Stimulated activated naive CD8-positive, alpha-beta T cell treated with anti-CD3 and anti-CD28 coated beads, Interleukin-15, Interleukin-2, amounts not matched to agents 100 ng/mL and 50 ng/mL, for 24 hours (primary cell): ENCODE results near the gene MATN3.

ENCODE experiments used
- H3K27ac Mint-ChIP-seq: one replicate; pipeline ENCODE4 v1.8.0; 2021; ENCODE audit warnings: mild to moderate bottlenecking, mixed read lengths
- H3K27me3 Mint-ChIP-seq: one replicate; pipeline ENCODE4 v1.8.0; 2021; ENCODE audit warnings: mixed read lengths
- H3K36me3 Mint-ChIP-seq: one replicate; pipeline ENCODE4 v1.8.0; 2021; ENCODE audit warnings: low read depth, mixed read lengths
- H3K4me1 Mint-ChIP-seq: one replicate; pipeline ENCODE4 v1.8.0; 2021; ENCODE audit warnings: low read depth, mixed read lengths
- H3K4me3 Mint-ChIP-seq: one replicate; pipeline ENCODE4 v1.8.0; 2021; ENCODE audit warnings: mild to moderate bottlenecking, mixed read lengths
- H3K9me3 Mint-ChIP-seq: one replicate; pipeline ENCODE4 v1.8.0; 2021; ENCODE audit warnings: mixed read lengths

MATN3 gene, protein sequence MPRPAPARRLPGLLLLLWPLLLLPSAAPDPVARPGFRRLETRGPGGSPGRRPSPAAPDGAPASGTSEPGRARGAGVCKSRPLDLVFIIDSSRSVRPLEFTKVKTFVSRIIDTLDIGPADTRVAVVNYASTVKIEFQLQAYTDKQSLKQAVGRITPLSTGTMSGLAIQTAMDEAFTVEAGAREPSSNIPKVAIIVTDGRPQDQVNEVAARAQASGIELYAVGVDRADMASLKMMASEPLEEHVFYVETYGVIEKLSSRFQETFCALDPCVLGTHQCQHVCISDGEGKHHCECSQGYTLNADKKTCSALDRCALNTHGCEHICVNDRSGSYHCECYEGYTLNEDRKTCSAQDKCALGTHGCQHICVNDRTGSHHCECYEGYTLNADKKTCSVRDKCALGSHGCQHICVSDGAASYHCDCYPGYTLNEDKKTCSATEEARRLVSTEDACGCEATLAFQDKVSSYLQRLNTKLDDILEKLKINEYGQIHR

DNA sequence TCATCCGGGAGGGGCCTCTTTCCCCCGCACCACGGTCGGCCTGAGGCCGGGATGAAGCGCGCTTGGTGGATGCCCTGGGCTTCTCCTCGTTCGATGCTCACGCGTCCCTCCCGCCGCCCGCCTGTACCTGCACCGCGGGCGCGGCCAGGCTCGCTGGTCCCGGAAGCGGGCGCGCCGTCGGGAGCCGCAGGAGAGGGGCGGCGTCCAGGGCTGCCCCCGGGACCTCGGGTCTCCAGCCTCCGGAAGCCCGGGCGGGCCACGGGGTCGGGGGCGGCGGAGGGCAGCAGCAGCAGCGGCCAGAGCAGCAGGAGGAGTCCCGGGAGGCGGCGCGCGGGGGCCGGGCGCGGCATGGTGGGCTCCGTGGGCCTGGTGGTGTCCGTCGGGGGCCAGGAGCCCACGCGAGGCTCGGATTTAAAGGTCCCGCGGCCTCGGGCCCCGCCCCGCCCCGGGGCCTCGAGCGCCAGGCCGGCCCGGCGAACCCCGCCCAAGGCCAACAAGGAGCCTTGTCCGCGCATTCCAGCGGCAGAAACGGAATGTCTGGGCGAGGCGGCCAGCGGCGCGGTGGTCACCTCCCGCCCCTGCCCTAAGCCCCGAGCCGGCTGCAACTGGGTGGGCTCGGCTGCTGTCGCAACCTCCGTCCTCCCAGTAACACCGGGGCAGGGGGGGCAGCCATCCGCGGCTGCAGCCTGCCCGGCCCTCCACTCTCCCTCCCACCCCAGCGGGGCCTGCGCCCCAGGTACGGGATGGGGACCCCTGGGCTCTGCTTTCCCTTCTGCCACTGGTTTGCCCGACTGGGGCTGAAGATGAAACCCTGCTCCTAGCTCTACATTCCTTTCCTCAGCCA lies at the start of gene MATN3:
Gene MATN3 (minus strand): TSS at position 387 of the 844 bp plus-strand sequence. CDS start 37 bp downstream, at position 350.
- Mint-ChIP-seq H3K9me3 (no peaks in the 10 kb centered on the region), H3K4me3 (peak within 1 kb of the TSS; percentile 69), H3K27me3 (peaks cover 42% of the 10 kb centered on the region), H3K27ac (no peak within 1 kb of the TSS), H3K36me3 (no peaks in the 10 kb centered on the region), H3K4me1 (peaks cover 9% of the 10 kb centered on the region)

DNA sequence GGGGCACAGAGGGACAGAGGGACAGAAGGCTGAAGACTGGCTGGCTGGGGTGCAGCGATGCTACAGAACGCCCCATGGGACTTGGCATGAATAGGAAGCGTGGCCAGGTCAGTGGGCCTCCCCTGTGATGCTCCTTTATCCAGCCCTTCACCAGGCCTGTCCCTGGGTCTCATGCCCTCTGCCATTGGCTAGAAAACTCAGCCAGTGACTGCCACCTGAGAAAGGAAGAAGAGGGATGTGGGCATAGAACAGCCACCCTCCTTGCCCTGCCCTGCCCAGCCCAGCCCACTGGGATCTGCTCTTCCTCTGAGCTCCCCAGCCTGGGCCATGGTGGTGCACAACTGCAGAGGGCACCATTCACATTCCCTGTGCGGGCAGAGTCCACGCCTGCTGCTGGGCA lies 49.5 kb upstream of the MATN3 start:
- peaks cover 20% of the 10 kb centered on the region for H3K27me3 Mint-ChIP-seq
- no peak overlapping the region for H3K27ac Mint-ChIP-seq
- no peak overlapping the region for H3K4me3 Mint-ChIP-seq
- no peaks in the 10 kb centered on the region for H3K9me3 Mint-ChIP-seq
- H3K36me3 Mint-ChIP-seq: no peaks in the 10 kb centered on the region
- H3K4me1 Mint-ChIP-seq: no peaks in the 10 kb centered on the region

DNA sequence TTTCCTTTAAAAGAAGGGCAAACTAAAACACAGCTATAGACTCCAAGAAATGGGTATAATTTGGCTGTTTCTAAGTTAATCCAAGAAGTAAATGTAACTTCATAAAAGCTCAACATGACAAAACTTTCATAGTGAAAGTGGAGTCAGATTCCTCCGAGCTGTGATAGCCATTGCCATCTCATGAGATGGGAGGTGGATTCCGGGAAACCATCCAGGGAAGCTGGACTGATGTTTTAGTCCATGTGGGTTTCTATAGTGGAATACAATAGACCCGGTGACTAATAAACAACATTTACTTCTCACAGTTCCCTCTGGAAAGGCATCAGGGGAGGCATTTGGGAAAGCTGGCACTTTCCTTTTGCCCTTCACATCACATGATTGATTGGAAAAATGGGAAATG lies 49.0 kb upstream of the MATN3 start:
- Mint-ChIP-seq H3K27me3 (peaks cover 24% of the 10 kb centered on the region), H3K9me3 (no peaks in the 10 kb centered on the region), H3K27ac (no peak overlapping the region), H3K36me3 (no peaks in the 10 kb centered on the region), H3K4me3 (no peak overlapping the region), H3K4me1 (no peaks in the 10 kb centered on the region)

DNA sequence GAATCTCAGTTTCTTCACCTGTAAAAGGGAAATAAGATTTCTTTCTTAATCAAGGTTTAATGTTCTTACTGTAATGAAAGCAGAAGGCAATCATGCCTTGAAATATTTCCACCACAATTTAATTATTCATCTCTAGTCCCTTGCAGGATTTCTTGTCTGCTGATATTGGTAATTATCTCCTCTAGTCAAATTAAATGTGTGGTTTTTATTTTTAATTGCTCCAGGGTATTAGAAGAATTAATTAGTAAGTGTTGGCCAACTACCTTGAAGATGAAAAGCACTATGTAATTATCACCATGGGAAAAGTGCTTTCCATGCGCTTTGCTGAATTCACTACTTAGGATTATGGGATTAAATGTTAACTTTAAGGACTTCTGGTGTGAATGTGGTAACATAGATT lies 47.6 kb upstream of the MATN3 start:
- Mint-ChIP-seq H3K27ac (no peak overlapping the region), H3K4me1 (no peaks in the 10 kb centered on the region), H3K36me3 (no peaks in the 10 kb centered on the region), H3K9me3 (no peaks in the 10 kb centered on the region), H3K27me3 (peaks cover 37% of the 10 kb centered on the region), H3K4me3 (no peak overlapping the region)

- H3K27ac Mint-ChIP-seq: no peak overlapping the region
- no peaks in the 10 kb centered on the region for H3K36me3 Mint-ChIP-seq
- no peaks in the 10 kb centered on the region for H3K4me1 Mint-ChIP-seq
Observed at GRCh38 chr2:20057268-20057667, 44.8 kb upstream of the MATN3 start.

GRCh38 chr2:20054931-20055330 lies 42.5 kb upstream of the MATN3 start:
- H3K4me1 Mint-ChIP-seq: peaks cover 5% of the 10 kb centered on the region
- peaks cover 32% of the 10 kb centered on the region for H3K27me3 Mint-ChIP-seq
- no peaks in the 10 kb centered on the region for H3K9me3 Mint-ChIP-seq
- H3K36me3 Mint-ChIP-seq: no peaks in the 10 kb centered on the region
- H3K27ac Mint-ChIP-seq: no peak overlapping the region
- H3K4me3 Mint-ChIP-seq: no peak overlapping the region

More at GRCh38 chr2:20057268-20057667, 44.8 kb upstream of the MATN3 start:
- Mint-ChIP-seq H3K4me3 (no peak overlapping the region), H3K27me3 (peaks cover 38% of the 10 kb centered on the region), H3K9me3 (no peaks in the 10 kb centered on the region)

GRCh38 chr2:20054119-20054518 lies 41.7 kb upstream of the MATN3 start:
- H3K27me3 Mint-ChIP-seq: peaks cover 32% of the 10 kb centered on the region
- no peak overlapping the region for H3K27ac Mint-ChIP-seq
- H3K36me3 Mint-ChIP-seq: peaks cover under 1% of the 10 kb centered on the region
- no peak overlapping the region for H3K4me3 Mint-ChIP-seq
- peaks cover 13% of the 10 kb centered on the region for H3K4me1 Mint-ChIP-seq
- no peaks in the 10 kb centered on the region for H3K9me3 Mint-ChIP-seq

- Mint-ChIP-seq H3K27ac (no peak overlapping the region), H3K4me3 (no peak overlapping the region), H3K27me3 (peaks cover 28% of the 10 kb centered on the region), H3K9me3 (no peaks in the 10 kb centered on the region), H3K4me1 (peaks cover 23% of the 10 kb centered on the region), H3K36me3 (peaks cover 4% of the 10 kb centered on the region)
Observed at GRCh38 chr2:20052861-20053281, 40.4 kb upstream of the MATN3 start.

DNA sequence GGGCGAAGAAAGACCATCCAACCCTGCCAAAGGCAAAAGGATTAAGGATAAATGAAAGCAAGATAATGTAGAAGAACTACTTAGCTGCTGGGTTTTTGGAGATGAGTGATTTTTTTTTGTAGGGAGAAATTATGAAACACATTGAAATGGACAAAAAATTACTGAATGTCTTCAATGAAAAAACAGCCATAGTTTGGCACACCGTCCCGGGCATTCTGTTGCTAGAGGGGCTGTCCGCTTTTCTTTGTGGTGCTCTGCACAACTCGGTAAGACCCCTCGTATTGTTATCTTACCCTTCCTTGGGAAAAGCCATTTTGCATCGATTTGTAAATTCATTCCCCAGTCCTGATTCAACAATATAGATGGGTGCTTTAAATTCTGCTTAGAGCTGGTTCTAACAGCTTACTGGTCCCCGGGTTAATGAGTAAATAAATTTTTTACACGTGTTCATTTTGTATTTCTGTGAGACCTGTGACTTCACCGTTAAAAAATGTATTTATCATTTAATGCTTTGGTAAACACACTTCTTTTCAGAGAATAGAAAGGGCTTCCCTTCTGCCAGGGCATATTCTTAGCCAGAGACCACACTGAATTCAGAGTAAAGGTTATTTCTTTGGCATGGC lies 39.9 kb upstream of the MATN3 start:
- Mint-ChIP-seq H3K36me3 (peaks cover 4% of the 10 kb centered on the region), H3K27me3 (peaks cover 26% of the 10 kb centered on the region), H3K4me1 (peaks cover 26% of the 10 kb centered on the region), H3K4me3 (no peak overlapping the region), H3K27ac (no peak overlapping the region), H3K9me3 (no peaks in the 10 kb centered on the region)

DNA sequence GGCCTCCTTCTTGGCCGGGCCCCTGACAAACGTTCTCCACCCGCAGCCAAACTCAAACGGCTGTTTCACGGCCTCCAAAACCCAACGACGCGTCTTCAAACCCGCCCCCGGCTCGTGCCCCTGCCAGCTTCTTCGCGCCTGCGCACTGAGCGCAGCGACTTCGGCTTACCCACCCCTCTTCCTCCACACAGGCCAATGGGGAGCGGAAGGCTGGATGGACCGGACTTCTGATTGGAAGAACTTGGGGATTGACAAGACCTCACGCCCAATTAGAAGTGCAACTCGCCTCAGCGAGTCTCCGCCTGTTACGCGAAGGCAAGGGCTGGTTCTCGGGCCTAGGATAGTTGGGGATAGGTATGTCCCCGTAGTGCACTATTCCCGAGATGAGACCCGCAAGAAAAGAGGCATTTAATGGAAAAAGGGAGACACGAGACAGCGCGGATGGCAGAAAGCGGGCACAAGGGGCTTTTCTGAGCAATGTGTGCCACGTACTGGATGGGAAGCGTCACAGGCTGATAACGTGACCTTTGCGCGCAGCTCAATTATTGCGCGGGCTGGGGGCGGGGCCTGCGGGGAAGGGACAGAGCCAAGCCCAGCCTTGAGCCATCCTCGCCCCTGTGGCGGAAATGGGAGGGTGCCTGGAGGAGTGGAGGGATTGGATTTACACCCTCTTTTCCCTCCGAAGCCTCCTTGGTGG lies 39.2 kb upstream of the MATN3 start, which contains the start of gene LAPTM4A:
Gene LAPTM4A (minus strand): TSS at position 97 of the 697 bp plus-strand sequence. CDS start 108 bp downstream, outside the sequence.
- H3K27ac Mint-ChIP-seq: no peak within 1 kb of the TSS
- H3K4me3 Mint-ChIP-seq: no peak within 1 kb of the TSS
- no peaks in the 10 kb centered on the region for H3K9me3 Mint-ChIP-seq
- peaks cover 26% of the 10 kb centered on the region for H3K4me1 Mint-ChIP-seq
- peaks cover 4% of the 10 kb centered on the region for H3K36me3 Mint-ChIP-seq
- H3K27me3 Mint-ChIP-seq: peaks cover 19% of the 10 kb centered on the region

- Mint-ChIP-seq H3K4me3 (no peak overlapping the region), H3K4me1 (peaks cover 26% of the 10 kb centered on the region), H3K9me3 (no peaks in the 10 kb centered on the region), H3K27ac (no peak overlapping the region), H3K36me3 (peaks cover 4% of the 10 kb centered on the region), H3K27me3 (peaks cover 12% of the 10 kb centered on the region)
Observed at GRCh38 chr2:20050646-20051531, 38.4 kb upstream of the MATN3 start.

DNA sequence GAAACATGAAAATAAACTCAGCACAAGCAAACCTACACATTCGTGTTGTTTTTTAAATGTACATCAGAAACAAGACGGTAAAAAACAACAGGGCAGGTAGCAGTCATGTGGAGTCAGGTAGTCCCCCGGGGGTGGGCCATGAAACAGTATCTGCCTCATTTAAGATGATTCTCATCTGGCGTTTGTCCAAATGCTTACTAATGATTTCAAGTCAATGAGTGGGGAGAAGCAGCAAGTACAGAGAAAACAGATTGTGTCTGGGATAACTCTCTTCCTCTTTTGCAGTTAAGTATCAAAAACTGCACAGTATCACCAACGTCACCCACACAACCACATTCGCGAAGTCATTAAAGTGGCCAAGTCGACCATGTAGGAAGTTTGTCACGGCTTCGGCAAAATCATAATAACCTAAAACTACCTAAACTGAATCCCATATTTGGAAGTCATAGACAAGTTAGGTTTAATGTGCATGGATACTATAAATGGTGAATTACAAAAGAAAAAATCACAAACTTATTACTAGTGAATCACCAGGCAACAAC lies 37.7 kb upstream of the MATN3 start:
- no peak overlapping the region for H3K27ac Mint-ChIP-seq
- peaks cover 26% of the 10 kb centered on the region for H3K4me1 Mint-ChIP-seq
- no peak overlapping the region for H3K4me3 Mint-ChIP-seq
- no peaks in the 10 kb centered on the region for H3K9me3 Mint-ChIP-seq
- peaks cover 4% of the 10 kb centered on the region for H3K36me3 Mint-ChIP-seq
- H3K27me3 Mint-ChIP-seq: peaks cover 5% of the 10 kb centered on the region

DNA sequence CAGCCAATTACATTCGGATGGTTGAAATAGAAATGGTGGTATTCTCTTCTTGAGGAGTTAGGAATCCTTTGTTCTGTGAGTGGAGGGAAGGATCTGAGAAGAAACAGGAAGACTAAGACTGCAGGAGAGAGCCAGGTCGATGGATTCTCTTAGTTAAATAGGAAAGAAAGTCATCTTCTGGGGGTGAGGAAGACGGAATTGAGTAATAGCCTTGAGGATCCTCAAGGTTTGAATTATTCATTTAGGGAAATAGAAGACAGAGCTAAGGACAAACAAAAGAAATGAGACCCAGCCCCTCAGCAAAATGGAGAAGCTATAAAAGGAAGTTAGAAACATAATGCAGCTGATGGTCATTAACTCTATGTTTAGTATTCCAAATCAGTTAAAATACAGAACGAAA lies 37.2 kb upstream of the MATN3 start:
- Mint-ChIP-seq H3K4me3 (no peak overlapping the region), H3K36me3 (peaks cover 4% of the 10 kb centered on the region), H3K9me3 (no peaks in the 10 kb centered on the region), H3K4me1 (peaks cover 27% of the 10 kb centered on the region), H3K27me3 (no peaks in the 10 kb centered on the region), H3K27ac (peak overlapping the region; percentile 62)
